Activated naive CD4-positive, alpha-beta T cell treated with Interleukin-2 at 50 U/mL for 16 hours (primary cell): ENCODE measurements around the gene WDR49.

ENCODE experiments used
- DNase-seq: peaks from one replicate; pipeline ENCODE4 v3.0.0-alpha.2; 2020

WDR49 gene

DNA sequence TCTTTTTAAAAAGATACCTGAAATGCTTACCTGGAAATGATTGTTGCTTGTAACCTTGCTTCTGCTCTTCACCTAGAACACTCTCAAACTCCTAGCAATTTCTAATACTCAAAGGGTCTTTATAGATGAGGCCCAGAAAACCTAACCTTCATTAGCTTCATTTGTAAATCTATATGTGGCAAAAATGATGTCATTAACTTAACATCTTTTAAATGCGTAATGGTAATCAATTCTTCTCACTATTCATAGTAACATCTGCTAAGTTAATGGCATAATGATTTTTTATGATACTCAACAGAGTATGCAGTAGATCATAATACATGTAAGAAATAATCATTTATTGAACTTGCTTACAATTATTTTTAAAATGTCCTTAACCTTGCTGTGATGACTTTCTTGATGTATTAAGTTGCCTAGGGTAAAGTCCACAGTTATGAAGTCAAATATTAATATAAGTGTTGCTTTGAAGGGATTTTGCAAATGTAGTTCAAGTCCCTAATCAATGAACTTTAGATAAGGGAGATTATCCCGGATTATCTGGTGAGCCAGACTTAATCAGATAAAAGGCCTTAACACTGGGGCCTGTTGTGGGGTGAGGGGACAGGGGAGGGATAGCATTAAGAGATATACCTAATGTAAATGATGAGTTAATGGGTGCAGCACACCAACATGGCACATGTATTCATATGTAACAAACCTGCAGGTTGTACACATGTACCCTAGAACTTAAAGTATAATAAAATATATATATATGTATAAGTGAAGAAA lies 169.8 kb downstream of the WDR49 start:
- no peak for DNase-seq

DNA sequence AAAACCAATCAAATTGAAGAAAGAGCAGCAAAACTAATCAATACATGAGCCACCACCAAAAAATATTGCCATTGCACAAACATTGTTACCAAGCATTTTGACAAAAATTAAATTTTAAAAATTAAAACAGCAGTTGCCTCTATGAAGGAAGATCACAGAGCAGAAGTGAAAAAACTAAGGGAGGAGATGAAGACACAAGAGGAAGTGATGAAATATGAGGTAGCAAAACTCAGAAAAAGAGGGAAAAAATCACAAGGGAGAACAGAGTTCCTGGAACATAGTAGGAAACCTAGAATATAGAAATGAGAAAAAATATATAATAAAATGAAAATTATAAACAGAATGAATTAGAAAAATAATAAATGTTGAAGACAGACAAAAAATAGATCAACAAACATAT lies 172.6 kb downstream of the WDR49 start:
- DNase-seq = no peak

DNA sequence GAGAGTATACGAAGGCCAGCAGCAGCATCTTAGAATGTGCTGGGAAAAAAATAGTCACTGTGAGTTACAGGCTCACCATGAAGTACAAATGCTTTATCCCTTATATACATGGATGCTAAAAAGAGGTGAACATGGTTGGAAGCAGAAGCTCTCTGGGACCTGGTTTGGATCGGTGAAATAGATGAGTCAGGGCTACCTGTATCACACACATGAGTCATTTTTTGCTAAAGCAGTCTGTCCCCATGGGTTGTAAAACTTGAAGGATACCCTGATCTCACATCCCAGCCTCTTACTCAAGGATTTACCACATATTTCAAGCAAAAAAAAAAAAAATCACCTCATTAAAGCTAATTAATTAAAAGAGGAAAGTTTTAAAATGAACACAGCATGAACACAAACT lies 173.0 kb downstream of the WDR49 start:
- no peak for DNase-seq

DNA sequence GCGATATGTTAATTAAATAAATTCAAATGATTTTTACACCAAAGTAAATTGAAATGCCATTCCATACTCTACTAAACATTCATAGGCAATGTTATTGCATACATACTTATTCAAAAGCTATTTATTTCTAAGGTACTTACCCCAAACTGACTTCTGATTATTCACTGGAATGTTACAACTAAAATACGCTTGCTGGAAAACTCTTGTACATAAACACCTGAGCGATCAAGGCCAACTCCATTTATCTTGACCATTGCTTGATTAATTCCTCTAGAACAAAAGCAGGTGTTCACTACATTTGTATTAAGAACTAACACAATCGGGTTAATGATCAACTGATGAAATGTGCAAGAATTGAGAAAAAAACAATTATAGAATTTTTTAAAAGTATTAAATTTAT lies 179.9 kb downstream of the WDR49 start, which contains the start of gene SERPINI2:
Gene SERPINI2 (minus strand): TSS at position 180 of the 400 bp plus-strand sequence. CDS start 2,208 bp downstream, outside the sequence.
- no peak for DNase-seq

DNA sequence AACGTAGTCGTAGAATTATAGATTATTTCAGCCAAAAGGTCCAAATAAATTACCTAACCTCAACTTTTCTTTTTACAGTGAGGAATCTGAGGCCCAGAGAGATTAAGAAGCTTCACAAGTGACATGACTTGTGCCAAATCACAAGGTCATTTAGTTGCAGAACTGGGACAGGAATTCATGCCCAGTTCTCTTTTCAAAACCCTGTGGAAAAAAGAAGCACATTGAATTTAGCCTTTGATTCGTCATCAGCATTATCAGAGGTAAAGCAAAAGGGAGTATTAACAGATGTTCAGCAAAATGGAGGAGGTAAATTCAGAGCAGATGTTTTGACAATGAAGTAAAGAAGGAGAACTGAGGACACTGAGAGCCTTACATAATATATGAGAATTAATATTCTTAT lies 184.4 kb downstream of the WDR49 start:
- DNase-seq = no peak

DNA sequence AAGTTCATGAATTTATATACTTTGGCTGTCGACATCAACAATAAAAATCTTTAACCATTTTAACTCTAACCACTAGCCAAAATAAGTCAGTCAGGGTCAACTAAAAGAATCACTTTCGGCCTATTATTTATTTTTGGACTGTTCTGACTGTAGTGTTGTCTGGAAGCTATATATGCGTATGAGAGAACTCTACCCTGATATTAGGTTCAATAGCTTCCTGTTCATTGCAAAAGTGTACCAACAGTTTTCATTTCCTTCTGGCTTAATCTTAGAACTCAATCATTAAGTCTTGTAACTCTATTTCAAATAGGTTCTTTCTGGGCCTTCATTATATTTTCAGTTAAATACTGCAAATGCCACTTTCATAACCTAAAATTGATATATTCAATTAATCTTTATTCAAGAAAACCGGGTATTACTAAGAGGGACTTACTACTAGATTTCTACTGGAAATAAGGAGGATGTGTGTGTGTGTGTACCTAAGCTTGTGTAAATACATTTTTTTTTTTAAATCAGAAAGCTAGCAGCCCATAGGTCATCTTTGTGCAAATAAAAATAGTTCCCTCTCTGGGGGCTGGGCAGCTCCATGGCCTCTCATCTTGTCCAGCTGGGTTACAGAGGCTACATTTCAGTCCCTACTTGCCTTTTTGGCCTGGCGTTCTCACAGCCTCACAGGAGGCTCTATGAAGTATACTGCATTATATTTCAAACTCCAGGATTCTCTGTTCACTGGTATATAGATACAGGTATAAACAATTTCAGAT lies 185.7 kb downstream of the WDR49 start:
- DNase-seq = no peak

DNA sequence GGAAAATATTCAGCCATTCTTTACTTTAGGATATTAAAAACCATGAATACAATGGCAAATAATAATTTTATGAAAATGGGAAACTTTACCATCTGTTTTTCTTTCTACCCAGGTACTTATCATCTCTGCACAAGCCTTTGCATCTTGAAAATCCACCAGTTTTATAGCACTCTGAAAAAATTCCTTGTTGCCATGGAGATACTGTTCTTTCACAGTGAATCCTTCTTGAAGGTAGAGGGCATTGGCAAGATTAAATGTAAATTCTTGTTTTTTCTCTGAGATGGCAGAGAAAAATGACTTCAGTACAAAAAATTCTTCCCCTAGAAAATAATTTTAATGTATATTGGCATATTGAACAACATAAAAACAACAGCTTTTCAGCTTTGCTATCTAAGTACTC lies 186.8 kb downstream of the WDR49 start:
- no peak for DNase-seq

DNA sequence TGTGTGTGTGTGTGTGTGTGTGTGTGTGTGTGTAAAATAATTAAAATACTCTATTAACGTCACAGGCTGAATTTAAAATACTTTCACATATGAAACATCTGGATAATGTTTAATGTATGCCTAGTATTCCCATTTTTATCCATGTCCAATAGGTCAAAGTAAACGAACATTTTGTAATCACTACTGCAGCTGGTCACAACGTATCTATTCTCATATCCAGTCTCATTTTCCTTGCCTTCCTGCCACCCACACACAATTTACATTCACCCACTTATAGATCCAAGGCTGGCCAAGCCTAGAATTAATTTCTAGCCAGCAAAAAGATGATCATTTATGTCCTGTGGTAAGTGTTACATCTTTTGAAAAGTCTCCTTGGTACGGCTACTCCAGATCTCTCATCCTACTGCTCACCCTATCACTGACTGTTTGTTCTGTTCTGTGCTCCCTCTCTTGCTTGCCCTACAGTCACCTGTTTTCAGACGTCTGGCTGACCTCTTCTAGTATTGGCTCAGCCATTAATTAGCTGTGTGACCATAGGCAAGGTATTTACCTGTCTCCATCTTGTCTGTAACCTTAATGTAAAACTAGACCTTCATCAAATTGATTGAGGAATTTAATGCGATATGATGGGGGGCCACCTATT lies 197.5 kb downstream of the WDR49 start:
- DNase-seq = no peak

DNA sequence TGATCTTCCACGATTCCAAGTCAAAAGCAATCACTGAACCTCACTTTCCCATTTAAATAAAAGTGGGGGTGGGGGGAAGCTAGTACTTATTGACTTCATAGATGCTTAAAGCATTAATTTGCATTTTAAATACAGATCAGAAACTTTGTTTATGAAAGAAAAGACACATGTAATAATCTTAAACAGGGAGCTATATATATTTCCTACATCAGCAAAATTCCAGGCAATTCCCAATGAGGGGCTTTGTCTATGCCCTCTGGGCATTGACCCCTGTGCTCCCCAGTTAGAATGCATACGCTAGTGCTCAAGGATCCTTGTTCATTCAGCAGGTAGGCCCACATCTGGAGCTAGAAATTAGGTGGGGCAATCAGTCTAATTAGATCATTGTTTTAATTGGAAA lies 199.9 kb downstream of the WDR49 start:
- DNase-seq = no peak

DNA sequence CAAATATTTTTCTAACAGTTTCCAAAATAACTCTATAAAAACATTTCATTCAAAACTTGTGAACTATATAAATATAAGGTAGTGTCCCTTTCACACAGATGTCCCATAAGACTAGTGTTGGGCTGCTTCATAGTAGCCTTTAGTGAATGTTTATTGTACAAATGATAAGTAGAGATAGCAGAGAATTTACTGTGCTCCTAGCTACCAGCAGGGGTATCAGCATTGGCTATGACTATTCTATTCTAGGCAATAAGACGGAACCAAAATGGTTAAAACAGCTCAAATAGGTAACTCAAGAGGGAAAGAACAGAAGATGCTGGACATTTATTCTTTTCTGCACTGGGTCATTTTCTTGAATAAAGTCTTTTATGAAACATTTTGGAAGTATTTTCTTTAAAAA lies 202.5 kb downstream of the WDR49 start:
- no peak for DNase-seq

DNA sequence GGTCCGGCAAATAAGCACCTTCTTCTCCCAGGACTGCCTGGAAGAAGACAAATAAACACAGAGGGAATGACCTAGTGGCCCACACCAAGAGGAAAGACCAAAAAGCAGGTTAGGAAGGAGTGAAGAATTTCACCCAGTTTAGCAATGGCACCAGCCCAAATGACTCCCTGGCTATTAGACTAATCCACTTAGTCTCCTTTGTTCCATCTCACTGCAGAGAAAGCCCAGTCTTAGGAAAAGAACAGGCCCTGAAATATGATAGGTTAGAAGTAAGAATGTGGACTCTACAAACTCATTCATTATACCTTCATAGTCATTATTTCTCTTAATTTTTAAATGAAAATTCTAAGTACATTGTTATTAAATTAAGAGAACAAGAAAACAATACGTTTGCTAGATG lies 203.1 kb downstream of the WDR49 start:
- DNase-seq = no peak

DNA sequence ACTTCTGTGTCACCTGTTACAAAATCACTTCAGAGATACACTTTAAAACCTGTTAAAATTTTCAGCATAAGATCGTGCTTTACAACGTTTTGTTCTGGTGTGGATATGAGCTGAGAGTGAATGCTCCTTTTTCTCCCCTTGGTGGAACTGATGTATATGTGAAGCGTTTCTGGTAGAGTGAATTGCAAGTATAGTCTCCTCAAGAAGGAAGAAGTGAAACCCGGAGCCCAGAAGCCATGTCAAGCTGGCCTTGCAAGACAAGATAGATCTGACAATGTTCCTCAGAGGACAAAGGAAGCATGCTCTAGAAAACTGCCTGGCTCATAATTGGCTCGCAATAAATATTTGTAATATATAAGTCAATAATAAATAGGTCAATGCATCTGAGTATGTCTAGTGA lies 203.5 kb downstream of the WDR49 start:
- DNase-seq = no peak

DNA sequence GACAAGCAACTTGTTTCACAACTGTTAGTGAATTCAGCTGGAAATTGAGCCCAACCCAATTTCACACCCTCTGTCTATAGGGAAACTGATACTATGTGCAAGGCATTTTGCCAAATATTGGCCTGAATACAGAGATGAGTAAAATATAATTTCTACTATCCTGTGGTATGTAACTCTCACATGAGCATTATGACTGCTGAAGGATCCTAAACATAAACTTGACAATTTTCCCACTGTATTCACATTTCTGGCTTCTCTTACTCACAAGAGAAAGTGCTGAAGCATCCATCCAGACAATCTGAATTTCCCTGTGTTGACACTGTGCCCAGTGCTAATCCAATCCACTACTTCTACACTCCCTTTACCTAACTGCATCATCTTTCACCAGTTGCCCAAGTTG lies 208.3 kb downstream of the WDR49 start:
- no peak for DNase-seq

DNA sequence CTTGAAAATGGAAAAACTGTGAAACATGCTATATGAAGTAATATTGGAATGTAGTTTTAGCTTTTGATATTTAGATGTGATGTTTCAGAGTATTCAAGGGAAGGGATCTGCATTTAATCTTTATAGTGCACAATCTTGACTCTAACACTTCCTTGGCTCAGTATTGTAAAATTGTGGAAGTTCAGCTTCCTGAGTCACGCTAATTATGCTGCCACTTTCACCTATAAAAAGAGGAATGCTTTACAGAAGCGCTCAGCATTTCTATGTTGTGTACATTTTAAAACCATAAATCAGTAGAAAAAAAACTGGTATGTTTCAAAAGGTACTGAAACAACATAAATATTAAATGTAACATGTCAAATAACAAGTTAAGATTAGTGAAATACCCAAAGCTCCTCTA lies 212.5 kb downstream of the WDR49 start:
- DNase-seq = no peak

DNA sequence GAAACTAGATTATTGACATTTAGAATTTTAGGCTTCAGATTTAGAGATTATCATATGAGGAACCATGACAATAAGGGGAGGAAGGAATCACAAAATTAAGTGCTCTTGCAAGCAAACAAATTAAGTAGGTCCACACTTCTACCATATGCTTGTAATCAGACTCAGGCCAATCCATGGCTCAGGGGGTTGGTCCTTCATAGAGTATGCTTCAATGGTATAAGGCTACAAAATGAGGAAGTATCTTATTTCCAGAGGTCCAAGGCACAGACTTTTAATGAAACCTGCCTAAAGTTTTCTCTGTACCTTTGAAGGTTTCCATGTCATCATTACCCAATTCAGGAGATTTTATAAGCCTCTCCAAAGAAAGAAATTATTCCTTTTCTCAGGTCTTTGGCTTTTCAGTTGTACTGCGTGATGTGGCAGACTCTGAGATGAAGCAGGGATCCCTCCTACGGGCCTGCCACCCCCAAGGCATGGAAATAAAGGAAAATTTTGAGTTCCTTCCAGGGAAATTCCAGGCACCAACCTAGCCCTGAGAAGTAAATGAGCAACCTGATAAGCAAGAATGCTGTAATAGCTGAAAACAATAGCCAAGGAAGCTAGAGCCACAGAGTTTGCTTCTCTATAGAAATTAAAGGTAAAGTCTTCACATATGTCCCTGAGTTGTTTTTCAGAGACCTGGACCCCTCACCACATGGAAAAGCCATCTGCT lies 216.2 kb downstream of the WDR49 start:
- DNase-seq = no peak
